ENCODE data around the gene P2RY14.
A peak's percentile ranks its signal among the peaks of the same experiment; 100 is the strongest.

Gene P2RY14

GRCh38 chr3:151297429-151297828 lies 19.1 kb upstream of the P2RY14 start:
- Histone ChIP-seq H3K27me3 (ENCODE audit: insufficient read depth, low read length) (no peaks in the 10 kb centered on the region), H2BK12ac (ENCODE audit: low read length) (no peak overlapping the region), H4K8ac (ENCODE audit: low read depth, low read length) (no peak overlapping the region), H3K79me1 (ENCODE audit: low read length) (no peaks in the 10 kb centered on the region), H3K4me3 (ENCODE audit: low read depth, low read length) (no peak overlapping the region), H3K14ac (ENCODE audit: low read length) (no peak overlapping the region), H3K27ac (ENCODE audit: low read depth, low read length) (no peak overlapping the region), H3K36me3 (ENCODE audit: control insufficient read depth in 1 of 2, insufficient read depth in 2 of 2, low read length in 2 of 2) (peaks cover 6 to 8% of the 10 kb centered on the region in 2 experiments), H3K9ac (ENCODE audit: low read length) (no peak overlapping the region), H3K23ac (ENCODE audit: low read length) (no peak overlapping the region), H3K4ac (ENCODE audit: low read depth, low read length) (no peak overlapping the region), H3K79me2 (ENCODE audit: control insufficient read depth, insufficient read depth, low read length, poor library complexity) (no peaks in the 10 kb centered on the region), H4K12ac (ENCODE audit: low read depth, low read length) (no peak overlapping the region), H2AK5ac (ENCODE audit: low read length) (no peak overlapping the region), H4K91ac (ENCODE audit: low read depth, low read length) (no peak overlapping the region), H2BK120ac (ENCODE audit: insufficient read depth, low read length, poor library complexity) (no peak overlapping the region), H2AFZ (ENCODE audit: insufficient read depth, low read length, poor library complexity) (no peak overlapping the region), H3K4me1 (ENCODE audit: control insufficient read depth in 1 of 2, insufficient read depth in 2 of 2, low read length in 2 of 2) (peaks cover 4 to 17% of the 10 kb centered on the region in 2 experiments), H3K4me2 (ENCODE audit: low read length) (no peak overlapping the region), H3K18ac (ENCODE audit: low read length) (no peak overlapping the region), H2BK5ac (ENCODE audit: low read depth, low read length, poor library complexity) (peak overlapping the region; percentile 13), H3K9me3 (ENCODE audit: insufficient read depth, low read depth, low read length) (no peaks in the 10 kb centered on the region)
- no CpG with 5 or more reads among the region's 2 CpGs for WGBS (ENCODE audit: extremely low coverage, insufficient coverage, insufficient read length)
- DNase-seq: no peak

DNA sequence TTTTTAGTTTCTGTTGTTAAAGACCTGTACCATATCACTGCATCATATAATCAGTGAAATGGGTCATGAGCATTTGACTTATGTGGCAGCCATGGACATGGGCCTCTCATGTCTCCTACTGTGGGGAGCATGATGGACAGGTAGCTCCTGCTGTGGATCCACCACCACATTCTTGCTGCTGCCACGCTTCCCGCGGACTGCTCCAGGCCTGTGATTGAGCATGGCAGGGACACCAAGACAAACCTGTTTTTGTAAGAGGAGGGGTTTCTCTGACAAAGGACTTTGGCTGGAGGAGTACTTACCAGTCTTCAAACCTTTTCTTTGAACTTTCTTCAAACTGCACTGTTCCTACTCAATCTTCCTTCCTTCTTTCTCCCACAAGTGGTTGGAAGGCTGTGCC lies 17.9 kb upstream of the P2RY14 start:
- Histone ChIP-seq H3K79me1 (ENCODE audit: low read length) (no peaks in the 10 kb centered on the region), H4K8ac (ENCODE audit: low read depth, low read length) (no peak overlapping the region), H2BK12ac (ENCODE audit: low read length) (no peak overlapping the region), H3K27ac (ENCODE audit: low read depth, low read length) (peak overlapping the region; percentile 33), H3K27me3 (ENCODE audit: insufficient read depth, low read length) (no peaks in the 10 kb centered on the region), H3K4me3 (ENCODE audit: low read depth, low read length) (no peak overlapping the region), H3K4me1 (ENCODE audit: control insufficient read depth in 1 of 2, insufficient read depth in 2 of 2, low read length in 2 of 2) (peaks cover 4 to 17% of the 10 kb centered on the region in 2 experiments), H3K4me2 (ENCODE audit: low read length) (no peak overlapping the region), H2AK5ac (ENCODE audit: low read length) (no peak overlapping the region), H4K12ac (ENCODE audit: low read depth, low read length) (peak overlapping the region; percentile 47), H3K14ac (ENCODE audit: low read length) (no peak overlapping the region), H3K9me3 (ENCODE audit: insufficient read depth, low read depth, low read length) (no peaks in the 10 kb centered on the region), H3K79me2 (ENCODE audit: control insufficient read depth, insufficient read depth, low read length, poor library complexity) (no peaks in the 10 kb centered on the region), H2AFZ (ENCODE audit: insufficient read depth, low read length, poor library complexity) (no peak overlapping the region), H4K91ac (ENCODE audit: low read depth, low read length) (no peak overlapping the region), H3K18ac (ENCODE audit: low read length) (no peak overlapping the region), H3K36me3 (ENCODE audit: control insufficient read depth in 1 of 2, insufficient read depth in 2 of 2, low read length in 2 of 2) (peaks cover 6 to 8% of the 10 kb centered on the region in 2 experiments), H3K9ac (ENCODE audit: low read length) (no peak overlapping the region), H3K23ac (ENCODE audit: low read length) (no peak overlapping the region), H2BK5ac (ENCODE audit: low read depth, low read length, poor library complexity) (peak overlapping the region; percentile 82), H2BK120ac (ENCODE audit: insufficient read depth, low read length, poor library complexity) (no peak overlapping the region), H3K4ac (ENCODE audit: low read depth, low read length) (no peak overlapping the region)
- no CpG with 5 or more reads among the region's 3 CpGs for WGBS (ENCODE audit: extremely low coverage, insufficient coverage, insufficient read length)
- no peak for DNase-seq

GRCh38 chr3:151293127-151293526 lies 14.8 kb upstream of the P2RY14 start:
- H3K9ac ChIP-seq (ENCODE audit: low read length): no peak overlapping the region
- H3K23ac ChIP-seq (ENCODE audit: low read length): no peak overlapping the region

GRCh38 chr3:151290673-151291072 lies 12.3 kb upstream of the P2RY14 start:
- Histone ChIP-seq H2AK5ac (ENCODE audit: low read length) (no peak overlapping the region), H2AFZ (ENCODE audit: insufficient read depth, low read length, poor library complexity) (no peak overlapping the region), H3K27me3 (ENCODE audit: insufficient read depth, low read length) (no peaks in the 10 kb centered on the region), H3K4me2 (ENCODE audit: low read length) (no peak overlapping the region), H3K36me3 (ENCODE audit: control insufficient read depth in 1 of 2, insufficient read depth in 2 of 2, low read length in 2 of 2) (peaks cover 4 to 7% of the 10 kb centered on the region in 2 experiments), H2BK120ac (ENCODE audit: insufficient read depth, low read length, poor library complexity) (no peak overlapping the region), H3K4me3 (ENCODE audit: low read depth, low read length) (no peak overlapping the region), H3K4ac (ENCODE audit: low read depth, low read length) (no peak overlapping the region), H2BK12ac (ENCODE audit: low read length) (no peak overlapping the region), H4K12ac (ENCODE audit: low read depth, low read length) (no peak overlapping the region), H4K8ac (ENCODE audit: low read depth, low read length) (no peak overlapping the region), H3K4me1 (ENCODE audit: control insufficient read depth in 1 of 2, insufficient read depth in 2 of 2, low read length in 2 of 2) (peaks cover 0 to 11% of the 10 kb centered on the region in 2 experiments), H3K27ac (ENCODE audit: low read depth, low read length) (no peak overlapping the region), H3K23ac (ENCODE audit: low read length) (no peak overlapping the region), H4K91ac (ENCODE audit: low read depth, low read length) (no peak overlapping the region), H3K79me2 (ENCODE audit: control insufficient read depth, insufficient read depth, low read length, poor library complexity) (no peaks in the 10 kb centered on the region), H3K79me1 (ENCODE audit: low read length) (no peaks in the 10 kb centered on the region), H3K9me3 (ENCODE audit: insufficient read depth, low read depth, low read length) (no peaks in the 10 kb centered on the region), H3K14ac (ENCODE audit: low read length) (no peak overlapping the region), H3K18ac (ENCODE audit: low read length) (no peak overlapping the region), H3K9ac (ENCODE audit: low read length) (no peak overlapping the region), H2BK5ac (ENCODE audit: low read depth, low read length, poor library complexity) (no peak overlapping the region)
- WGBS (ENCODE audit: extremely low coverage, insufficient coverage, insufficient read length): no CpG with 5 or more reads among the region's 3 CpGs
- DNase-seq: peak in 1 of 2 donors; percentile 64

More at GRCh38 chr3:151293127-151293526, 14.8 kb upstream of the P2RY14 start:
- WGBS (ENCODE audit: extremely low coverage, insufficient coverage, insufficient read length): no CpG with 5 or more reads among the region's 6 CpGs
- H4K8ac ChIP-seq (ENCODE audit: low read depth, low read length): no peak overlapping the region
- H2BK12ac ChIP-seq (ENCODE audit: low read length): no peak overlapping the region
- H3K4me2 ChIP-seq (ENCODE audit: low read length): no peak overlapping the region
- no peaks in the 10 kb centered on the region for H3K9me3 ChIP-seq (ENCODE audit: insufficient read depth, low read depth, low read length)
- H2AFZ ChIP-seq (ENCODE audit: insufficient read depth, low read length, poor library complexity): no peak overlapping the region
- peaks cover 4 to 7% of the 10 kb centered on the region in 2 experiments for H3K36me3 ChIP-seq (ENCODE audit: control insufficient read depth in 1 of 2, insufficient read depth in 2 of 2, low read length in 2 of 2)
- no peak overlapping the region for H3K18ac ChIP-seq (ENCODE audit: low read length)
- H3K79me1 ChIP-seq (ENCODE audit: low read length): no peaks in the 10 kb centered on the region
- H4K12ac ChIP-seq (ENCODE audit: low read depth, low read length): no peak overlapping the region
- H3K4me1 ChIP-seq (ENCODE audit: control insufficient read depth in 1 of 2, insufficient read depth in 2 of 2, low read length in 2 of 2): peaks cover 4 to 15% of the 10 kb centered on the region in 2 experiments
- H2AK5ac ChIP-seq (ENCODE audit: low read length): no peak overlapping the region
- no peak overlapping the region for H2BK5ac ChIP-seq (ENCODE audit: low read depth, low read length, poor library complexity)
- H4K91ac ChIP-seq (ENCODE audit: low read depth, low read length): no peak overlapping the region
- H2BK120ac ChIP-seq (ENCODE audit: insufficient read depth, low read length, poor library complexity): no peak overlapping the region
- no peak overlapping the region for H3K27ac ChIP-seq (ENCODE audit: low read depth, low read length)
- peak in 1 of 2 donors; percentile 60 for DNase-seq
- no peaks in the 10 kb centered on the region for H3K79me2 ChIP-seq (ENCODE audit: control insufficient read depth, insufficient read depth, low read length, poor library complexity)
- H3K14ac ChIP-seq (ENCODE audit: low read length): no peak overlapping the region
- no peak overlapping the region for H3K4me3 ChIP-seq (ENCODE audit: low read depth, low read length)
- H3K4ac ChIP-seq (ENCODE audit: low read depth, low read length): no peak overlapping the region
- H3K27me3 ChIP-seq (ENCODE audit: insufficient read depth, low read length): no peaks in the 10 kb centered on the region
